ENCODE data around the gene AMOTL1.

AMOTL1 gene

GRCh38 chr11:94821439-94821838, 53.3 kb downstream of the AMOTL1 start:
- no peak overlapping the region for H3K4me3 ChIP-seq (ENCODE audit: control insufficient read depth, low read depth, low read length)
- no peak for TF ChIP-seq CTCF (IDR thresholded peaks at IDR 0.05; ENCODE audit: control insufficient read depth, insufficient read depth, low read depth, low read length, missing control alignments)
- DNase-seq (ENCODE audit: low read depth): no peak

GRCh38 chr11:94822080-94822479, 53.9 kb downstream of the AMOTL1 start:
- DNase-seq (ENCODE audit: low read depth): no peak
- H3K4me3 ChIP-seq (ENCODE audit: control insufficient read depth, low read depth, low read length): no peak overlapping the region
- no peak for TF ChIP-seq CTCF (IDR thresholded peaks at IDR 0.05; ENCODE audit: control insufficient read depth, insufficient read depth, low read depth, low read length, missing control alignments)

- no peak overlapping the region for H3K4me3 ChIP-seq (ENCODE audit: control insufficient read depth, low read depth, low read length)
- no peak for TF ChIP-seq CTCF (IDR thresholded peaks at IDR 0.05; ENCODE audit: control insufficient read depth, insufficient read depth, low read depth, low read length, missing control alignments)
- DNase-seq (ENCODE audit: low read depth): no peak
These were observed 55.1 kb downstream of the AMOTL1 start for GRCh38 chr11:94823102-94823732.

GRCh38 chr11:94825031-94825430, 56.9 kb downstream of the AMOTL1 start:
- no peak for DNase-seq (ENCODE audit: low read depth)
- TF ChIP-seq CTCF (IDR thresholded peaks at IDR 0.05; ENCODE audit: control insufficient read depth, insufficient read depth, low read depth, low read length, missing control alignments): no peak
- no peak overlapping the region for H3K4me3 ChIP-seq (ENCODE audit: control insufficient read depth, low read depth, low read length)

GRCh38 chr11:94825481-94825880, 57.3 kb downstream of the AMOTL1 start:
- DNase-seq (ENCODE audit: low read depth): no peak
- H3K4me3 ChIP-seq (ENCODE audit: control insufficient read depth, low read depth, low read length): no peak overlapping the region
- no peak for TF ChIP-seq CTCF (IDR thresholded peaks at IDR 0.05; ENCODE audit: control insufficient read depth, insufficient read depth, low read depth, low read length, missing control alignments)

GRCh38 chr11:94826415-94826814, 58.3 kb downstream of the AMOTL1 start:
- TF ChIP-seq CTCF (IDR thresholded peaks at IDR 0.05; ENCODE audit: control insufficient read depth, insufficient read depth, low read depth, low read length, missing control alignments): no peak

GRCh38 chr11:94828088-94828487, 59.9 kb downstream of the AMOTL1 start:
- no peak overlapping the region for H3K4me3 ChIP-seq (ENCODE audit: control insufficient read depth, low read depth, low read length)
- TF ChIP-seq CTCF (IDR thresholded peaks at IDR 0.05; ENCODE audit: control insufficient read depth, insufficient read depth, low read depth, low read length, missing control alignments): no peak
- no peak for DNase-seq (ENCODE audit: low read depth)

More at GRCh38 chr11:94826415-94826814, 58.3 kb downstream of the AMOTL1 start:
- no peak for DNase-seq (ENCODE audit: low read depth)
- H3K4me3 ChIP-seq (ENCODE audit: control insufficient read depth, low read depth, low read length): no peak overlapping the region
